GM13976 (cell line): ENCODE data around the gene MAPK8IP2.
"Not testable (repeated sequence)": the region's sequence is repeated elsewhere in the genome, so short reads cannot be mapped to it uniquely, and the experiment has no call there.

ENCODE experiments used
- DNase-seq: peaks from one replicate; pipeline ENCODE4 v3.0.0; 2012; ENCODE audit warnings: low spot score
- CTCF ChIP-seq: IDR thresholded peaks from 2 replicates; pipeline ENCODE4 v1.5.1; 2012; ENCODE audit warnings: borderline replicate concordance, mild to moderate bottlenecking; ENCODE audit not compliant: insufficient read depth; ENCODE audit errors: extremely low read depth, missing control alignments, control extremely low read depth
- in situ Hi-C: fragments of 300-500 bp; cut with MboI; formaldehyde crosslinking; loops from one replicate; pipeline ENCODE4 v1.12.0; 2022; ENCODE audit warnings: low sequenced_read_pairs, mixed read lengths, inconsistent platforms; ENCODE audit not compliant: unreplicated experiment

MAPK8IP2 gene

GRCh38 chr22:50635591-50635990 is 35.0 kb downstream of the MAPK8IP2 start:
- DNase-seq: no peak
- no peak for TF ChIP-seq CTCF

GRCh38 chr22:50640296-50640695 is 39.7 kb downstream of the MAPK8IP2 start:
- DNase-seq, in situ Hi-C loops: not testable (repeated sequence)

More at GRCh38 chr22:50635591-50635990, 35.0 kb downstream of the MAPK8IP2 start:
- in situ Hi-C loops: no loop called here

GRCh38 chr22:50640857-50641647 is 40.5 kb downstream of the MAPK8IP2 start:
- in situ Hi-C loops: no loop called here
- no peak for TF ChIP-seq CTCF

GRCh38 chr22:50641696-50642607 is 41.4 kb downstream of the MAPK8IP2 start:
- no peak for TF ChIP-seq CTCF
- no peak for DNase-seq
- in situ Hi-C loops: no loop called here

More at GRCh38 chr22:50640857-50641647, 40.5 kb downstream of the MAPK8IP2 start:
- no peak for DNase-seq

- DNase-seq, in situ Hi-C loops: not testable (repeated sequence)
These were observed 42.6 kb downstream of the MAPK8IP2 start for GRCh38 chr22:50643021-50643820.

GRCh38 chr22:50643821-50644101 is 43.2 kb downstream of the MAPK8IP2 start:
- in situ Hi-C loops: not testable (repeated sequence)

GRCh38 chr22:50653256-50653655 is 52.7 kb downstream of the MAPK8IP2 start:
- in situ Hi-C loops: no loop called here
- DNase-seq: no peak
- no peak for TF ChIP-seq CTCF

More at GRCh38 chr22:50643821-50644101, 43.2 kb downstream of the MAPK8IP2 start:
- not testable (repeated sequence) for DNase-seq

GRCh38 chr22:50654664-50655063 is 54.1 kb downstream of the MAPK8IP2 start:
- in situ Hi-C loops, DNase-seq: not testable (repeated sequence)
